Left lung (tissue), 10 donors: ENCODE data around the gene KRTCAP2. TPM values are rescaled to one million over a fixed set of nuclear protein-coding genes. Genes with fewer than 3 reads are reported as not detected.
A peak's percentile ranks its signal among the peaks of the same experiment; 100 is the strongest.

Experiments used
- ATAC-seq: fragments of 200-7000 bp; cut with Tn5 transposase; one replicate; pipeline ENCODE4 v1.9.1; 2020; ENCODE audit warnings: moderate library complexity
- DNase-seq, 4 donors: peaks; one replicate each; pipeline ENCODE4 v3.0.0-alpha.2; 2013 to 2020
- H3K27ac ChIP-seq, 2 donors: fragments of 200-600 bp; sonication (generic) in 1 of 2; one replicate each; pipeline versions ENCODE4 v1.5.0 to v1.8.0; 2020 to 2021
- H3K27me3 ChIP-seq, 2 donors: fragments of 200-600 bp; sonication (generic) in 1 of 2; one replicate each; pipeline versions ENCODE4 v1.5.0 to v1.8.0; 2020 to 2021
- H3K36me3 ChIP-seq, 2 donors: fragments of 200-600 bp; sonication (generic) in 1 of 2; one replicate each; pipeline versions ENCODE4 v1.5.0 to v1.8.0; 2020 to 2021
- H3K4me1 ChIP-seq, 2 donors: fragments of 200-600 bp; one replicate each; pipeline ENCODE4 v1.8.0; 2021
- H3K4me3 ChIP-seq, 2 donors: fragments of 200-600 bp; sonication (generic) in 1 of 2; one replicate each; pipeline versions ENCODE4 v1.5.0 to v1.8.0; 2020 to 2021; ENCODE audit warnings: mild to moderate bottlenecking in 1 of 2
- H3K9me3 ChIP-seq, 2 donors: fragments of 200-600 bp; sonication (generic) in 1 of 2; one replicate each; pipeline versions ENCODE4 v1.5.0 to v1.8.0; 2020 to 2021
- CTCF ChIP-seq, 2 donors: fragments of 200-600 bp; sonication (generic) in 1 of 2; IDR thresholded peaks; one replicate each; pipeline versions ENCODE4 v1.5.0 to v1.8.0; 2021; ENCODE audit warnings: antibody characterized with exemption in 2 of 2
- intact Hi-C, 2 donors: fragments of 100-400 bp; cut with DNase I; formaldehyde crosslinking; loops; one replicate each; pipeline versions ENCODE4 v1.11.2 to v1.14.2; 2022
- polyA plus RNA-seq, 6 donors: library from polyadenylated mRNA; unstranded; fragments of 120-200 nt; gene quantifications; one replicate each; pipeline ENCODE4 v1.2.1, GENCODE V29; 2013; ENCODE audit not compliant: insufficient read length in 6 of 6
- total RNA-seq, 2 donors: library from RNA; stranded (reverse); fragmentation: NEBNext Ultra II Directional; extraction: Animal tissue kit (Norgen Biotek cat#: 25700); gene quantifications; one replicate each; pipeline ENCODE4 v1.2.1, GENCODE V29; 2021
- donor health status: DM: no; HTN: yes; CAD: no.
- donor health status: DM: no; HTN: no; CAD: no.

KRTCAP2 gene
- total and polyA plus RNA-seq, 8 donors, result 93.9 to 184 (median 111) TPM

GRCh38 chr1:155174324-155175280 is 1.5 kb upstream of the KRTCAP2 start:
- peaks cover 0 to 19% of the 10 kb centered on the region in 2 donors for H3K27me3 ChIP-seq
- peaks cover 0 to 14% of the 10 kb centered on the region in 2 donors for H3K36me3 ChIP-seq
- H3K4me3 ChIP-seq, result peak overlapping the region in 1 of 2 donors; percentile 80
- intact Hi-C loops, result no loop called here
- DNase-seq (peak in 1 of 4 donors; percentile 77), ATAC-seq (no peak)
- no peak overlapping the region for H3K27ac ChIP-seq
- no peak for TF ChIP-seq CTCF (IDR thresholded peaks at IDR 0.05)
- H3K9me3 ChIP-seq, result no peaks in the 10 kb centered on the region
- H3K4me1 ChIP-seq, result peaks cover 11 to 63% of the 10 kb centered on the region in 2 donors

- peaks cover 0 to 23% of the 10 kb centered on the region in 2 donors for H3K36me3 ChIP-seq
Observed at GRCh38 chr1:155173478-155174323, 597 bp upstream of the KRTCAP2 start, which contains the start of gene TRIM46. Gene TRIM46 (plus strand): TSS chr1:155173849. CDS start chr1:155173967, 118 bp downstream.

GRCh38 chr1:155171836-155172731 is 1.0 kb downstream of the KRTCAP2 start:
- ATAC-seq, result peak; percentile 3
- H3K36me3 ChIP-seq, result peaks cover 0 to 23% of the 10 kb centered on the region in 2 donors
- H3K4me1 ChIP-seq, result peaks cover 14 to 58% of the 10 kb centered on the region in 2 donors
- intact Hi-C loops, result no loop called here
- H3K4me3 ChIP-seq, result peak overlapping the region; percentile 78 to 80
- H3K27ac ChIP-seq, result peak overlapping the region; percentile 83 to 91
- no peak for TF ChIP-seq CTCF (IDR thresholded peaks at IDR 0.05)
- H3K9me3 ChIP-seq, result no peaks in the 10 kb centered on the region
- H3K27me3 ChIP-seq, result peaks cover 0 to 21% of the 10 kb centered on the region in 2 donors
- no peak for DNase-seq

More at GRCh38 chr1:155173478-155174323, 597 bp upstream of the KRTCAP2 start, which contains the start of gene TRIM46:
- peak within 1 kb of the TSS; percentile 78 to 80 for H3K4me3 ChIP-seq
- ATAC-seq (no peak), DNase-seq (peak in 1 of 4 donors; percentile 83)
- peaks cover 11 to 60% of the 10 kb centered on the region in 2 donors for H3K4me1 ChIP-seq
- peak within 1 kb of the TSS; percentile 83 to 91 for H3K27ac ChIP-seq
- peaks cover 0 to 19% of the 10 kb centered on the region in 2 donors for H3K27me3 ChIP-seq
- TF ChIP-seq CTCF (IDR thresholded peaks at IDR 0.05), result peak in 1 of 2 donors; percentile 5
- intact Hi-C loops, result no loop called here
- no peaks in the 10 kb centered on the region for H3K9me3 ChIP-seq

GRCh38 chr1:155170806-155171205 is 2.3 kb downstream of the KRTCAP2 start:
- no peak for ATAC-seq
- peaks cover 9 to 54% of the 10 kb centered on the region in 2 donors for H3K4me1 ChIP-seq
- no peak overlapping the region for H3K4me3 ChIP-seq
- H3K27ac ChIP-seq, result no peak overlapping the region
- TF ChIP-seq CTCF (IDR thresholded peaks at IDR 0.05), result no peak
- intact Hi-C loops, result no loop called here
- DNase-seq, result no peak
- peaks cover 0 to 31% of the 10 kb centered on the region in 2 donors for H3K27me3 ChIP-seq
- H3K9me3 ChIP-seq, result no peaks in the 10 kb centered on the region
- H3K36me3 ChIP-seq, result peaks cover 0 to 23% of the 10 kb centered on the region in 2 donors
